SK-N-SH (cell line): ENCODE data around the gene DNAJC2. TPM values are rescaled to one million over a fixed set of nuclear protein-coding genes. Genes with fewer than 3 reads are reported as not detected.

Experiments used
- CTCF ChIA-PET: fragments of 300-600, 350-600 bp; formaldehyde crosslinking; extraction: SDS; loops from one replicate; lab custom pipeline; 2021; lab: Yijun Ruan, JAX
- POLR2A ChIA-PET: fragments of 350-600 bp; sonication (Branson Sonifier 250); formaldehyde crosslinking; extraction: SDS; loops from one replicate; lab custom pipeline; 2020; ENCODE audit warnings: antibody characterized with exemption, inconsistent platforms; lab: Yijun Ruan, JAX
- DNase-seq: peaks from one replicate; pipeline ENCODE4 v3.0.0; 2012
- H2AFZ ChIP-seq: fragments of 200-600 bp; sonication (generic); 2 replicates; pipeline ENCODE4 v1.8.1; 2016; ENCODE audit warnings: antibody characterized with exemption, mild to moderate bottlenecking, low read depth
- H3F3A ChIP-seq: fragments of 200-600 bp; sonication (generic); replicated peaks from 2 replicates; pipeline ENCODE3; 2016; ENCODE audit warnings: antibody characterized with exemption, mild to moderate bottlenecking; ENCODE audit not compliant: insufficient read depth
- H3K27ac ChIP-seq, 2 experiments: fragments of 200-500 bp in 1 of 2; fragments of 200-600 bp in 1 of 2; sonication (Bioruptor generic) in 1 of 2; sonication (generic), shearing (Covaris generic) in 1 of 2; 2 replicates each; pipeline versions ENCODE4 v1.5.1 to v1.6.1; 2014 to 2016; ENCODE audit warnings: low read depth in 2 of 2, inconsistent platforms in 1 of 2, low read length in 1 of 2, mild to moderate bottlenecking in 1 of 2, mixed read lengths in 1 of 2
- H3K27me3 ChIP-seq: fragments of 200-600 bp; sonication (generic), shearing (Covaris generic); 2 replicates; pipeline ENCODE4 v1.6.1; 2016; ENCODE audit warnings: mixed run types; ENCODE audit not compliant: insufficient read depth
- H3K36me3 ChIP-seq, 2 experiments: fragments of 200-500 bp in 1 of 2; fragments of 200-600 bp in 1 of 2; sonication (Bioruptor generic) in 1 of 2; sonication (generic) in 1 of 2; replicated peaks in 1 of 2; 2 replicates each; pipeline versions ENCODE3 to v1.5.1; 2014 to 2016; ENCODE audit warnings: low read length in 1 of 2, mild to moderate bottlenecking in 1 of 2; ENCODE audit not compliant: insufficient read depth in 2 of 2, control insufficient read depth in 1 of 2
- H3K4me1 ChIP-seq, 2 experiments: fragments of 200-500 bp in 1 of 2; fragments of 200-600 bp in 1 of 2; sonication (Bioruptor generic) in 1 of 2; sonication (generic), shearing (Covaris generic) in 1 of 2; 2 replicates each; pipeline versions ENCODE4 v1.5.1 to v1.6.1; 2014 to 2016; ENCODE audit warnings: low read depth in 1 of 2, low read length in 1 of 2, mixed run types in 1 of 2; ENCODE audit not compliant: insufficient read depth in 2 of 2, control insufficient read depth in 1 of 2
- H3K4me2 ChIP-seq: fragments of 200-600 bp; sonication (generic), shearing (Covaris generic); 2 replicates; pipeline ENCODE4 v1.6.1; 2017; ENCODE audit warnings: mixed run types
- H3K4me3 ChIP-seq, 2 experiments: fragments of 200-500 bp in 1 of 2; fragments of 200-600 bp in 1 of 2; sonication (Bioruptor generic) in 1 of 2; sonication (generic), shearing (Covaris generic) in 1 of 2; 2 replicates each; pipeline versions ENCODE4 v1.5.1 to v1.8.1; 2014 to 2016; ENCODE audit warnings: low read depth in 2 of 2, inconsistent platforms in 1 of 2, low read length in 1 of 2, mild to moderate bottlenecking in 1 of 2, mixed read lengths in 1 of 2, moderate library complexity in 1 of 2
- H3K79me2 ChIP-seq: fragments of 200-600 bp; sonication (generic); 2 replicates; pipeline ENCODE4 v1.8.1; 2017; ENCODE audit warnings: mild to moderate bottlenecking; ENCODE audit not compliant: insufficient read depth
- H3K9ac ChIP-seq: fragments of 200-600 bp; sonication (generic); 2 replicates; pipeline ENCODE4 v1.6.1; 2017; ENCODE audit warnings: mixed run types
- H3K9me2 ChIP-seq: fragments of 200-600 bp; sonication (generic); 2 replicates; pipeline ENCODE4 v1.6.1; 2017; ENCODE audit warnings: mixed run types
- H3K9me3 ChIP-seq: fragments of 200-600 bp; sonication (generic); 2 replicates; pipeline ENCODE4 v1.6.1; 2017; ENCODE audit warnings: mixed run types, mild to moderate bottlenecking, moderate library complexity
- H4K20me1 ChIP-seq: fragments of 200-600 bp; sonication (generic); 2 replicates; pipeline ENCODE4 v1.6.1; 2017; ENCODE audit warnings: mild to moderate bottlenecking, mixed run types; ENCODE audit not compliant: insufficient read depth
- CHD2 ChIP-seq: fragments of 150-350 bp; IDR thresholded peaks from 2 replicates; pipeline ENCODE4 v1.6.1; 2018; ENCODE audit warnings: low read length; ENCODE audit not compliant: partially characterized antibody
- ELF1 ChIP-seq: IDR thresholded peaks from 2 replicates; pipeline ENCODE4 v1.4.0; 2012
- EZH2phosphoT487 ChIP-seq: fragments of 200-600 bp; sonication (generic); IDR thresholded peaks from 2 replicates; pipeline ENCODE4 v1.6.1; 2017; ENCODE audit warnings: low read depth, mixed run types, mild to moderate bottlenecking, antibody characterized with exemption, moderate library complexity, borderline replicate concordance
- FOXM1 ChIP-seq: IDR thresholded peaks from 2 replicates; pipeline ENCODE4 v1.4.0; 2012; ENCODE audit warnings: low read depth, mild to moderate bottlenecking
- GABPA ChIP-seq: IDR thresholded peaks from 2 replicates; pipeline ENCODE4 v1.4.0; 2012; ENCODE audit warnings: low read depth, mild to moderate bottlenecking
- GATA2 ChIP-seq: sonication (generic); formaldehyde crosslinking; IDR thresholded peaks from 2 replicates; pipeline ENCODE4 v1.5.0; 2020; ENCODE audit warnings: mild to moderate bottlenecking, missing genetic modification reagents
- JUND ChIP-seq: IDR thresholded peaks from 2 replicates; pipeline ENCODE4 v1.4.0; 2012
- MEF2A ChIP-seq: IDR thresholded peaks from 2 replicates; pipeline ENCODE4 v1.4.0; 2012; ENCODE audit warnings: low read depth, borderline replicate concordance
- NFIC ChIP-seq: IDR thresholded peaks from 2 replicates; pipeline ENCODE4 v1.4.0; 2012; ENCODE audit warnings: borderline replicate concordance
- RCOR1 ChIP-seq: fragments of 150-350 bp; IDR thresholded peaks from 2 replicates; pipeline ENCODE4 v1.6.1; 2017; ENCODE audit warnings: antibody characterized with exemption, low read length
- RFX5 ChIP-seq: IDR thresholded peaks from 2 replicates; pipeline ENCODE4 v1.6.1; 2012; ENCODE audit warnings: mild to moderate bottlenecking, improper control_type of control experiment, low read length
- SIN3A ChIP-seq: IDR thresholded peaks from 2 replicates; pipeline ENCODE4 v1.6.1; 2012; ENCODE audit warnings: low read depth, mild to moderate bottlenecking, low read length, moderate library complexity, borderline replicate concordance
- SMC3 ChIP-seq: IDR thresholded peaks from 2 replicates; pipeline ENCODE4 v1.6.1; 2012; ENCODE audit warnings: low read depth, low read length, improper control_type of control experiment
- TCF12 ChIP-seq: IDR thresholded peaks from 2 replicates; pipeline ENCODE4 v1.4.0; 2012
- TEAD4 ChIP-seq: IDR thresholded peaks from 2 replicates; pipeline ENCODE4 v1.4.0; 2012; ENCODE audit warnings: mild to moderate bottlenecking, borderline replicate concordance; ENCODE audit not compliant: insufficient read depth
- ZBTB33 ChIP-seq: IDR thresholded peaks from 2 replicates; pipeline ENCODE4 v1.4.0; 2012; ENCODE audit warnings: low read depth, borderline replicate concordance
- WGBS: methylation state at CpG from one replicate; pipeline ENCODE4 v1.1.6; 2017; ENCODE audit warnings: low lambda C conversion rate; 5-methylcytosine and 5-hydroxymethylcytosine counted together
- polyA plus RNA-seq, 3 experiments: library from polyadenylated mRNA; depleted of rRNA; stranded (reverse); fragments of >200 nt; gene quantifications; 2 replicates each; pipeline ENCODE4 v1.2.3, GENCODE V29; 2012
- TF ChIP-seq, protein P1 (sequence below): fragments of 150-350 bp; IDR thresholded peaks from 2 replicates; pipeline ENCODE4 v1.6.1; 2017; ENCODE audit warnings: antibody characterized with exemption, low read length, low read depth, borderline replicate concordance
- TF ChIP-seq, protein P2 (sequence below): fragments of 200-600 bp; sonication (generic); IDR thresholded peaks from 2 replicates; pipeline ENCODE4 v1.6.1; 2017; ENCODE audit warnings: antibody characterized with exemption, mild to moderate bottlenecking, moderate library complexity

Gene DNAJC2
- polyA plus RNA-seq, 1 of the 3 experiments (the other 2 are of a cell fraction) = 18.9 TPM

DNA sequence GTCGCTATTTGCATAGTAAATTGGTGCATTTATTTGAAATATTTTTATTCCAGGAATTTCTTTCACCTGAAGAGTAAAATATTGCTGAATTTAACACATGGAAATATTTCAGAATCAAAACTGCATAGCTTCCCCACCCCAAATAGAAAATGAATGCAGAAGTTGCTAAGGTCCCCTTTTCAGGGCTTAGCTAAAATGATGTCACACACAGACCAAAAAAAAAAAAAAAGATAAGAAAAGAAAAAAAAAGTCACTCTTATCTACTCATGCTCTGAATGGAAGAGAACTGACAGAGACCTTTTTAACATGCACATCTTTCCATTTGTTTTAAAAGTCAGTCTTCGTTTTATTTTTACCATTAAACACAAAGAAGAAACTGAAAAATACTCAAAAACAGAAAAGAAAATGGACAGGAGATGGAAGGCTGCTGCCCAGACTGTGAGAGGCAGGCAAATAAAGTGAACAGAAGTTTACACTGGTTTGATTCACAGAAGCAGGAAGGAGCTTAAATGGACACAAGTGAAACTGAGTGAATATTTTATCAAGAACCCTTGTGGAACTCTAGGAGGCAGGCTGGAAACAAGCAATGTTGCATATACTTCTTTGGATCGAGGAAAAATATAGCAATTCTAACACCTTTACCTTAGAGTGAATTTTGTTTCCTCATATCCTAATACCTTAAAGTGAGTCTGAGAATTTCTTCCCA is 34.9 kb upstream of the DNAJC2 start:
- no peak overlapping the region for H3K9ac ChIP-seq
- H3K4me1 ChIP-seq = no peaks in the 10 kb centered on the region
- H3K79me2 ChIP-seq = no peaks in the 10 kb centered on the region
- no peak overlapping the region for H3K4me3 ChIP-seq
- TF ChIP-seq JUND = no peak
- TF ChIP-seq CHD2 = no peak
- TF ChIP-seq FOXM1 = no peak
- TF ChIP-seq NFIC = no peak
- TF ChIP-seq RFX5 = no peak
- no peak for TF ChIP-seq GABPA
- no peak for TF ChIP-seq MEF2A
- no peak for TF ChIP-seq TEAD4
- TF ChIP-seq RCOR1 = no peak
- TF ChIP-seq ELF1 = no peak
- TF ChIP-seq SMC3 = no peak
- TF ChIP-seq SIN3A = no peak
- no peak for TF ChIP-seq EZH2phosphoT487
- TF ChIP-seq, protein P1, sequence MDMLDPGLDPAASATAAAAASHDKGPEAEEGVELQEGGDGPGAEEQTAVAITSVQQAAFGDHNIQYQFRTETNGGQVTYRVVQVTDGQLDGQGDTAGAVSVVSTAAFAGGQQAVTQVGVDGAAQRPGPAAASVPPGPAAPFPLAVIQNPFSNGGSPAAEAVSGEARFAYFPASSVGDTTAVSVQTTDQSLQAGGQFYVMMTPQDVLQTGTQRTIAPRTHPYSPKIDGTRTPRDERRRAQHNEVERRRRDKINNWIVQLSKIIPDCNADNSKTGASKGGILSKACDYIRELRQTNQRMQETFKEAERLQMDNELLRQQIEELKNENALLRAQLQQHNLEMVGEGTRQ = no peak
- no peaks in the 10 kb centered on the region for H3F3A ChIP-seq
- ChIA-PET POLR2A (no interaction called here), CTCF (interaction anchor here (3.4 kb wide), 1 partner anchor 12 kb away, joined by 13 read pairs; no protein-coding TSS in a partner anchor)
- H3K36me3 ChIP-seq = no peaks in the 10 kb centered on the region
- no peaks in the 10 kb centered on the region; the same call in 1 of the 2 replicates for H4K20me1 ChIP-seq
- no peak overlapping the region for H3K27ac ChIP-seq
- peak overlapping the region; percentile 9; the same call in 1 of the 2 replicates for H3K4me2 ChIP-seq
- 0 out of 2 replicates have a peak, but pooled peaks cover 4% of the 10 kb centered on the region for H3K27me3 ChIP-seq
- WGBS = 30% methylated on average over 3 of the region's 3 CpGs
- no peak for DNase-seq
- peak overlapping the region; percentile 57; the same call in 1 of the 2 replicates for H2AFZ ChIP-seq
- no peaks in the 10 kb centered on the region for H3K9me2 ChIP-seq
- H3K9me3 ChIP-seq = no peaks in the 10 kb centered on the region

DNA sequence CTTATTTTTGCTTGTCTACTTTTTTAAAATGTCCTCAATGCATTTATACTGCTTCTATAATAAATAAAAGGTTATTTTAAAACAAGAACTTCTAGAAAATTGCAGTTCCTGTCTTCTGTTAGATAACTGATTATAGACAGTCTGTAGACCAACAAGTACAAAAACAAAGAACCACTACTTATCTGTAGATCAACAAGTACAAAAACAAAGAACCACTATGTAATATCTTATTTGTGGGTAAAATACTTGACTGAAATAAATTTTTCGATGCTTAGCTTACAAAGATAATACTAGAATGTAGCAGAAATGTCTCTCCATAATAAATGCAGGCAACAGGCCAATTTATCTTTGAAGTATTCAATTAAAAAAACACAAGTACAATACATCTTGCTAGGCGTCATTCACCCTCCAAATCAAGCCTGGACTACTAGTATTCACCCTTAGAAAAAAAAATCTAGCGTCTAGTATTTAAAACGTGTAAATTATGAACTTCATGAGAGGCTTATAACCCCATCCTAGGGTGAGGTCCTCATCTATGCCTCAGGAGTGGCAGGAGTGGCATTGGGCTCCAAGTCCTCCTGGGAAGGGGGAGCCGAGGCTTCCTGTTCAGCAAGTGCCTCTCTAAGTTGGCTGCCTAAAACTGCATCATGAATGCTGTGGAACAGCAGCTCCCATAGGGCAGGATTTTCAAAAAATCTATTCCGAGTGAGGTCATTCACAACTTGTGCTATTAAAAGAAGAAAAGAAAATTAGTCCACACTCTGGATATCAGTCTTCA is 29.5 kb upstream of the DNAJC2 start:
- 0 out of 2 replicates have a peak, but pooled peaks cover 4% of the 10 kb centered on the region for H3K27me3 ChIP-seq
- H3F3A ChIP-seq = peaks cover 14% of the 10 kb centered on the region
- no peak overlapping the region for H3K4me3 ChIP-seq
- H3K9ac ChIP-seq = no peak overlapping the region
- H3K36me3 ChIP-seq = peaks cover 10 to 15% of the 10 kb centered on the region in 2 experiments
- WGBS = 54% methylated on average over 6 of the region's 6 CpGs
- H3K9me2 ChIP-seq = no peaks in the 10 kb centered on the region
- DNase-seq = no peak
- no peak overlapping the region for H3K27ac ChIP-seq
- no peaks in the 10 kb centered on the region for H3K79me2 ChIP-seq
- no peak overlapping the region for H3K4me2 ChIP-seq
- H4K20me1 ChIP-seq = no peaks in the 10 kb centered on the region
- no peaks in the 10 kb centered on the region for H3K4me1 ChIP-seq
- no peak for TF ChIP-seq JUND
- TF ChIP-seq MEF2A = no peak
- no peak for TF ChIP-seq GATA2 (CRISPR knock-in tag)
- TF ChIP-seq FOXM1 = no peak
- no peak for TF ChIP-seq EZH2phosphoT487
- TF ChIP-seq, protein P2, sequence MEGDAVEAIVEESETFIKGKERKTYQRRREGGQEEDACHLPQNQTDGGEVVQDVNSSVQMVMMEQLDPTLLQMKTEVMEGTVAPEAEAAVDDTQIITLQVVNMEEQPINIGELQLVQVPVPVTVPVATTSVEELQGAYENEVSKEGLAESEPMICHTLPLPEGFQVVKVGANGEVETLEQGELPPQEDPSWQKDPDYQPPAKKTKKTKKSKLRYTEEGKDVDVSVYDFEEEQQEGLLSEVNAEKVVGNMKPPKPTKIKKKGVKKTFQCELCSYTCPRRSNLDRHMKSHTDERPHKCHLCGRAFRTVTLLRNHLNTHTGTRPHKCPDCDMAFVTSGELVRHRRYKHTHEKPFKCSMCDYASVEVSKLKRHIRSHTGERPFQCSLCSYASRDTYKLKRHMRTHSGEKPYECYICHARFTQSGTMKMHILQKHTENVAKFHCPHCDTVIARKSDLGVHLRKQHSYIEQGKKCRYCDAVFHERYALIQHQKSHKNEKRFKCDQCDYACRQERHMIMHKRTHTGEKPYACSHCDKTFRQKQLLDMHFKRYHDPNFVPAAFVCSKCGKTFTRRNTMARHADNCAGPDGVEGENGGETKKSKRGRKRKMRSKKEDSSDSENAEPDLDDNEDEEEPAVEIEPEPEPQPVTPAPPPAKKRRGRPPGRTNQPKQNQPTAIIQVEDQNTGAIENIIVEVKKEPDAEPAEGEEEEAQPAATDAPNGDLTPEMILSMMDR = no peak
- TF ChIP-seq ZBTB33 = no peak
- TF ChIP-seq TCF12 = no peak
- no peak for TF ChIP-seq SIN3A
- POLR2A ChIA-PET = no interaction called here
- H3K9me3 ChIP-seq = no peaks in the 10 kb centered on the region
- H2AFZ ChIP-seq = no peak overlapping the region
- CTCF ChIA-PET = no interaction called here
